Upper lobe of right lung (tissue), 1 donor: Measurements from ENCODE around the gene JAG1. TPM values are rescaled to one million over a fixed set of nuclear protein-coding genes. Genes with fewer than 3 reads are reported as not detected.

Source experiments
- ATAC-seq: fragments of 200-7000 bp; cut with Tn5 transposase; one replicate; pipeline ENCODE4 v1.9.1; 2020; ENCODE audit warnings: mild to moderate bottlenecking, moderate library complexity
- DNase-seq: peaks from one replicate; pipeline ENCODE4 v3.0.0-alpha.2; 2020
- H3K27ac ChIP-seq: fragments of 200-600 bp; one replicate; pipeline ENCODE4 v1.8.0; 2022
- H3K27me3 ChIP-seq: fragments of 200-600 bp; one replicate; pipeline ENCODE4 v1.8.0; 2022; ENCODE audit warnings: mild to moderate bottlenecking
- H3K36me3 ChIP-seq: fragments of 200-600 bp; one replicate; pipeline ENCODE4 v1.8.0; 2022
- H3K4me1 ChIP-seq: fragments of 200-600 bp; one replicate; pipeline ENCODE4 v1.8.0; 2022
- H3K4me3 ChIP-seq: fragments of 200-600 bp; one replicate; pipeline ENCODE4 v1.8.0; 2022; ENCODE audit warnings: mild to moderate bottlenecking
- H3K9me3 ChIP-seq: fragments of 200-600 bp; one replicate; pipeline ENCODE4 v1.8.0; 2022
- intact Hi-C: fragments of 100-400 bp; cut with DNase I; formaldehyde crosslinking; loops from one replicate; pipeline ENCODE4 v1.11.0; 2022
- total RNA-seq: library from RNA; stranded (reverse); fragmentation: NEBNext Ultra II Directional; extraction: Animal tissue kit (Norgen Biotek cat#: 25700); gene quantifications from one replicate; pipeline ENCODE4 v1.2.1, GENCODE V29; 2021
- TF ChIP-seq, protein P1 (sequence below): fragments of 200-600 bp; IDR thresholded peaks from one replicate; pipeline ENCODE4 v1.8.0; 2022; ENCODE audit warnings: antibody characterized with exemption
- donor health status: DM: no; HTN: yes; CAD: no; lungs with severe emphysema.

Gene JAG1
- total RNA-seq, 1 donor from 2014 or later, result 51.6 TPM

- intact Hi-C loops, result no loop called here
- Histone ChIP-seq H3K4me1 (no peaks in the 10 kb centered on the region), H3K4me3 (no peak overlapping the region)
Observed at GRCh38 chr20:10696650-10697049, 22.9 kb upstream of the JAG1 start.

DNA sequence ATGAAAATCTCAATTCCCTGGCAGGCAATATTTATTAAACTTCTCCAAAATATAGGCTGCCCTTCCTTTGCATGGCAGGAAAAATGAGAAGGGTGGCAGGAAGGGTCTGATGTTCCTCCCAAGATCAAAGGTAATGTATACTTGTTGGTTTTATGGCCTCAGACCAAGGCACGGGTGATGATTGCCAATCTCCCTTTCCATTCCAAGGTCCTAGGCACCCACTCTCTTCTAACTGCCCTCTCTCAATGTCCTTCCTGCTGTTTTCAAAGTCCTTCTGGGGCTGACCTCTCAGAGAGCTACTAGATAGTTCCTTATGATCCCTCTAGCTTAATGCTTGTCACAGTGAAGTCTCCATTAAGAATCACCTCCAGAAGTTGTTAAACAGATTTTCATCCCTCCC is 15.6 kb upstream of the JAG1 start:
- ATAC-seq (no peak), DNase-seq (no peak)
- H3K36me3 ChIP-seq, result no peaks in the 10 kb centered on the region
- H3K27me3 ChIP-seq, result no peaks in the 10 kb centered on the region
- intact Hi-C loops, result no loop called here
- no peaks in the 10 kb centered on the region for H3K9me3 ChIP-seq
- no peak overlapping the region for H3K27ac ChIP-seq
- TF ChIP-seq, protein P1, sequence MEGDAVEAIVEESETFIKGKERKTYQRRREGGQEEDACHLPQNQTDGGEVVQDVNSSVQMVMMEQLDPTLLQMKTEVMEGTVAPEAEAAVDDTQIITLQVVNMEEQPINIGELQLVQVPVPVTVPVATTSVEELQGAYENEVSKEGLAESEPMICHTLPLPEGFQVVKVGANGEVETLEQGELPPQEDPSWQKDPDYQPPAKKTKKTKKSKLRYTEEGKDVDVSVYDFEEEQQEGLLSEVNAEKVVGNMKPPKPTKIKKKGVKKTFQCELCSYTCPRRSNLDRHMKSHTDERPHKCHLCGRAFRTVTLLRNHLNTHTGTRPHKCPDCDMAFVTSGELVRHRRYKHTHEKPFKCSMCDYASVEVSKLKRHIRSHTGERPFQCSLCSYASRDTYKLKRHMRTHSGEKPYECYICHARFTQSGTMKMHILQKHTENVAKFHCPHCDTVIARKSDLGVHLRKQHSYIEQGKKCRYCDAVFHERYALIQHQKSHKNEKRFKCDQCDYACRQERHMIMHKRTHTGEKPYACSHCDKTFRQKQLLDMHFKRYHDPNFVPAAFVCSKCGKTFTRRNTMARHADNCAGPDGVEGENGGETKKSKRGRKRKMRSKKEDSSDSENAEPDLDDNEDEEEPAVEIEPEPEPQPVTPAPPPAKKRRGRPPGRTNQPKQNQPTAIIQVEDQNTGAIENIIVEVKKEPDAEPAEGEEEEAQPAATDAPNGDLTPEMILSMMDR, result no peak
- H3K4me3 ChIP-seq, result no peak overlapping the region
- H3K4me1 ChIP-seq, result no peaks in the 10 kb centered on the region

More at GRCh38 chr20:10696650-10697049, 22.9 kb upstream of the JAG1 start:
- H3K9me3 ChIP-seq, result no peaks in the 10 kb centered on the region
- H3K27ac ChIP-seq, result no peak overlapping the region
- ATAC-seq (peak; percentile 52), DNase-seq (no peak)
- no peaks in the 10 kb centered on the region for H3K27me3 ChIP-seq
- TF ChIP-seq, protein P1, result peak; percentile 67
- H3K36me3 ChIP-seq, result no peaks in the 10 kb centered on the region

DNA sequence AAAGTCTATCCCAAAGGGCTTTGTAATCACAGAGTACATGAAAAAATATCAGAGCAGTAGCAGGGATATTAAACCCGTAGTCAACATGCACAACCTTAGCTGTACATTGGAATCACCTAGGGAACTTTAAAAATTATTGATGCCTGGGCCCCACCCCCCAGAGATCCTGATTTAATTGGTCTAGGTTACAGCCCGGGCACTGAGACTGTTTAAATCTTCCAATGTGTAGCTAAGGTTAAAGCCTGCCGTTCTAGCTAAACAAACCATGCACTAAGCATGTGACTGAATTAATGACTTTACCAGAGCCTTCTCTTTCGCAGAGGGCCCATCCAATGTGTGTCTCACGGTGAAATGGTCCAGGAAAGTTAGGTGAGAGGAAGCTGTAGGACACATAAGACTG is 14.1 kb upstream of the JAG1 start:
- DNase-seq (no peak), ATAC-seq (no peak)
- H3K4me3 ChIP-seq, result no peak overlapping the region
- no peaks in the 10 kb centered on the region for H3K27me3 ChIP-seq
- H3K27ac ChIP-seq, result no peak overlapping the region
- intact Hi-C loops, result no loop called here
- no peaks in the 10 kb centered on the region for H3K36me3 ChIP-seq
- H3K4me1 ChIP-seq, result no peaks in the 10 kb centered on the region
- no peaks in the 10 kb centered on the region for H3K9me3 ChIP-seq
- TF ChIP-seq, protein P1, result no peak

DNA sequence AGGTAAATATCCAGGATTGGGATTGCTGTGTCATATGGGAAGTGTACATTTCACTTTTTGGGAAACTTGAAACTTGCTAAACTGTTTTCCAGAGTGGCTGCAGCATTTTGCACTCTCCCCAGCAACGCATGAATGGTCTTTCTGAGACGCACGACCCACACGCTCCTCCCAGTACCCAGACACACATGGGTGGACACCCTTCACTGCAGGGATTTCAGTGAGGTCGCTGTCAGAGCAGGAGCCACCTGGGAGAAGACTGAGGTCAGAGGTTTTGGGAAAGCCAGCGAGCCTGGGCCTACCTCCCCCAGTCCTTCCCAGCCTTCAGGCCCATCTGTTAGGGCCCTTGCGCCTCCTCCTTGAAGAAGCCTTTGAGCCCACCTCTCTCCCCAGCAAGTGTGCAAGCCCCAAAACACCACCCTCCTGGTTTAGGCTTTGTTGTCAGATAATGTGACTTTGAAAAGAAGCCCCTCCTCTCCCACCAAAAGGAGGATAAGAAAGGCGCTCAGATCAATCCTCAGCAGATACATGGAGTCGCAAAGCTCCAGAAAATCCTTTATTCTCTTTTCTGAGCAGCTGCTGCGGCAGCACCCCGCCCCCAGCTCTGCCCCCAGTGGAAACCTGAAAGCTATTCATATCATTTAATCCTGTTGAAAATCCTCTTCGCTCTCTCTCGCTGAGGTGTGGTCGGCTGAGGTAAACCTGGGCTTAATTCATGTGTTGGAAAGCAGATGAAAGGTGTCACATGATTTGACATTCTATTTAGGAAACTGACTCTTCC is 12.7 kb upstream of the JAG1 start:
- no peak for ATAC-seq
- TF ChIP-seq, protein P1, result no peak
- Histone ChIP-seq H3K4me1 (no peaks in the 10 kb centered on the region), H3K9me3 (no peaks in the 10 kb centered on the region), H3K27ac (no peak overlapping the region), H3K36me3 (no peaks in the 10 kb centered on the region), H3K27me3 (no peaks in the 10 kb centered on the region), H3K4me3 (no peak overlapping the region)
- no peak for DNase-seq
- intact Hi-C loops, result no loop called here

GRCh38 chr20:10683537-10683936 is 9.7 kb upstream of the JAG1 start:
- TF ChIP-seq, protein P1, result no peak
- DNase-seq, result no peak
- intact Hi-C loops, result no loop called here
- Histone ChIP-seq H3K36me3 (no peaks in the 10 kb centered on the region), H3K4me1 (no peaks in the 10 kb centered on the region), H3K9me3 (no peaks in the 10 kb centered on the region), H3K27me3 (no peaks in the 10 kb centered on the region), H3K4me3 (no peak overlapping the region), H3K27ac (no peak overlapping the region)
- no peak for ATAC-seq

GRCh38 chr20:10682939-10683338 is 9.1 kb upstream of the JAG1 start:
- Histone ChIP-seq H3K9me3 (no peaks in the 10 kb centered on the region), H3K27me3 (no peaks in the 10 kb centered on the region), H3K36me3 (no peaks in the 10 kb centered on the region), H3K4me1 (no peaks in the 10 kb centered on the region), H3K27ac (no peak overlapping the region), H3K4me3 (no peak overlapping the region)
- intact Hi-C loops, result no loop called here
- no peak for DNase-seq
- ATAC-seq, result no peak
- TF ChIP-seq, protein P1, result no peak
